PC-3 (cell line): ENCODE data around the gene RAB3B. TPM values are rescaled to one million over a fixed set of nuclear protein-coding genes. Genes with fewer than 3 reads are reported as not detected.

Source experiments
- ATAC-seq: fragments of 200-7000 bp; cut with Tn5 transposase; 2 replicates; pipeline ENCODE4 v1.9.1; 2020; ENCODE audit warnings: mild to moderate bottlenecking, moderate library complexity
- BruUV-seq: library from RNA; stranded (reverse); fragments of 400-500 nt; replicated peaks from 2 replicates; lab custom pipeline; 2021; lab: Mats Ljungman, UMichigan
- CTCF ChIA-PET: fragments of 300-600 bp; sonication (Branson Sonifier 250); formaldehyde crosslinking; loops from one replicate; lab custom pipeline; 2022; ENCODE audit warnings: antibody characterized with exemption; lab: Charles Lee
- POLR2A ChIA-PET: fragments of 300-600 bp; sonication (Branson Sonifier 250); formaldehyde crosslinking; loops from one replicate; lab custom pipeline; 2022; ENCODE audit warnings: antibody characterized with exemption; ENCODE audit not compliant: unreplicated experiment; lab: Charles Lee
- DNase-seq: peaks from one replicate; pipeline ENCODE4 v3.0.0-alpha.2; 2015
- H2AFZ ChIP-seq: fragments of 300-600 bp; sonication (generic); 2 replicates; pipeline ENCODE4 v1.6.0; 2016; ENCODE audit warnings: antibody characterized with exemption, low read length
- H3F3A ChIP-seq: fragments of 300-600 bp; sonication (generic); one replicate; pipeline ENCODE4 v1.6.0; 2017; ENCODE audit warnings: antibody characterized with exemption, low read length, control low read depth, mild to moderate bottlenecking; ENCODE audit not compliant: unreplicated experiment
- H3K27ac ChIP-seq: fragments of 300-600 bp; sonication (generic); 2 replicates; pipeline ENCODE4 v1.5.1; 2016; ENCODE audit warnings: mild to moderate bottlenecking, low read length
- H3K27me3 ChIP-seq: fragments of 300-600 bp; sonication (generic); 2 replicates; pipeline ENCODE4 v1.6.1; 2016; ENCODE audit warnings: low read length, mixed read lengths
- H3K36me3 ChIP-seq: fragments of 300-600 bp; sonication (generic); 2 replicates; pipeline ENCODE4 v1.6.1; 2016; ENCODE audit warnings: low read depth, mixed run types, low read length, mixed read lengths
- H3K4me1 ChIP-seq: fragments of 300-600 bp; sonication (generic); 2 replicates; pipeline ENCODE4 v1.5.1; 2016; ENCODE audit warnings: low read length; ENCODE audit not compliant: insufficient read depth
- H3K4me2 ChIP-seq: fragments of 300-600 bp; sonication (generic); 2 replicates; pipeline ENCODE4 v1.6.0; 2016; ENCODE audit warnings: low read length
- H3K4me3 ChIP-seq: fragments of 300-600 bp; sonication (generic); 2 replicates; pipeline ENCODE4 v1.5.1; 2016; ENCODE audit warnings: mild to moderate bottlenecking, low read length, mixed read lengths
- H3K79me2 ChIP-seq: fragments of 300-600 bp; sonication (generic); 2 replicates; pipeline ENCODE4 v1.6.1; 2017; ENCODE audit warnings: low read length, mixed read lengths
- H3K9ac ChIP-seq: fragments of 300-600 bp; sonication (generic); 2 replicates; pipeline ENCODE4 v1.6.0; 2016; ENCODE audit warnings: mild to moderate bottlenecking, low read length
- H3K9me2 ChIP-seq: fragments of 300-600 bp; sonication (generic); replicated peaks from 2 replicates; pipeline ENCODE4 v1.6.1; 2016; ENCODE audit warnings: mixed run types, low read length, mixed read lengths
- H3K9me3 ChIP-seq: fragments of 300-600 bp; sonication (generic); 2 replicates; pipeline ENCODE4 v1.6.1; 2016; ENCODE audit warnings: low read length, mixed read lengths
- H4K20me1 ChIP-seq: fragments of 300-600 bp; sonication (generic); 2 replicates; pipeline ENCODE4 v1.6.1; 2016; ENCODE audit warnings: low read length, mixed read lengths
- CTCF ChIP-seq: fragments of 300-600 bp; sonication (generic); conservative IDR thresholded peaks from 2 replicates; pipeline ENCODE4 v1.5.1; 2017; ENCODE audit warnings: antibody characterized with exemption, low read depth, mild to moderate bottlenecking, low read length
- EZH2 ChIP-seq: fragments of 300-600 bp; sonication (generic); IDR thresholded peaks from one replicate; pipeline ENCODE4 v1.6.1; 2017; ENCODE audit warnings: antibody characterized with exemption, mild to moderate bottlenecking, low read length; ENCODE audit not compliant: unreplicated experiment
- EZH2phosphoT487 ChIP-seq: fragments of 300-600 bp; sonication (generic); IDR thresholded peaks from 2 replicates; pipeline ENCODE4 v1.6.1; 2018; ENCODE audit warnings: mild to moderate bottlenecking, antibody characterized with exemption, low read length, borderline replicate concordance
- intact Hi-C: fragments of 100-400 bp; cut with micrococcal nuclease; formaldehyde crosslinking; loops from 2 replicates; pipeline ENCODE4 v1.9.0; 2023
- total RNA-seq: library from RNA; depleted of rRNA; stranded (reverse); fragments of >200 nt; gene quantifications from 2 replicates; pipeline ENCODE4 v1.2.3, GENCODE V29; 2014

Gene RAB3B
- total RNA-seq, 1 experiment from 2014 or later, result 4.5 TPM

DNA sequence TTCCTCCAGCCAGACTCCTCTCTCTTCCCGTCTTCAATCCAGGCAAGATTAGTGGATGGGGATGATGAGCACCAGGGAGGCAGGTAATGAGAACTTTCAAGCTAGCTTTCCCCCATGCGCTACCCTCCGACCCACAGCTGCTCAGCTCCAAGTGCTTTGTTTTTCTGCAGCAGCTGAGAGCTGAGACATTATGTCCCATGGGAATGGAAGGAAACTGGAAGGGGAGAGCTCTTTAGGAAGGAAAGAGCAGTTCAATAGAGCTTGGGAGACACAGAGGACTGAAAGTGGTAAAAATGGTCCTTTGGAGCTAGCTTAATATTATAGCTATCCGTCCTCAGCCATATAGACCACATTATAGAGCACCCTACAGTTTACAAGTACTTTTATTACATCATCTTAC lies 39.8 kb downstream of the RAB3B start:
- intact Hi-C loops, result no loop called here
- Histone ChIP-seq H4K20me1 (no peaks in the 10 kb centered on the region), H3K36me3 (no peaks in the 10 kb centered on the region), H3K27ac (no peak overlapping the region), H3K79me2 (no peaks in the 10 kb centered on the region), H3F3A (no peaks in the 10 kb centered on the region), H3K4me1 (no peaks in the 10 kb centered on the region), H3K4me2 (no peak overlapping the region), H3K27me3 (no peaks in the 10 kb centered on the region), H2AFZ (no peak overlapping the region), H3K9ac (no peak overlapping the region), H3K9me3 (no peaks in the 10 kb centered on the region), H3K4me3 (no peak overlapping the region), H3K9me2 (no peaks in the 10 kb centered on the region)
- ATAC-seq (no peak), DNase-seq (no peak)
- ChIA-PET CTCF (no interaction called here), POLR2A (no interaction called here)
- TF ChIP-seq EZH2phosphoT487 (no peak), CTCF (no peak), EZH2 (no peak)
- BruUV-seq, result no TSS peak

DNA sequence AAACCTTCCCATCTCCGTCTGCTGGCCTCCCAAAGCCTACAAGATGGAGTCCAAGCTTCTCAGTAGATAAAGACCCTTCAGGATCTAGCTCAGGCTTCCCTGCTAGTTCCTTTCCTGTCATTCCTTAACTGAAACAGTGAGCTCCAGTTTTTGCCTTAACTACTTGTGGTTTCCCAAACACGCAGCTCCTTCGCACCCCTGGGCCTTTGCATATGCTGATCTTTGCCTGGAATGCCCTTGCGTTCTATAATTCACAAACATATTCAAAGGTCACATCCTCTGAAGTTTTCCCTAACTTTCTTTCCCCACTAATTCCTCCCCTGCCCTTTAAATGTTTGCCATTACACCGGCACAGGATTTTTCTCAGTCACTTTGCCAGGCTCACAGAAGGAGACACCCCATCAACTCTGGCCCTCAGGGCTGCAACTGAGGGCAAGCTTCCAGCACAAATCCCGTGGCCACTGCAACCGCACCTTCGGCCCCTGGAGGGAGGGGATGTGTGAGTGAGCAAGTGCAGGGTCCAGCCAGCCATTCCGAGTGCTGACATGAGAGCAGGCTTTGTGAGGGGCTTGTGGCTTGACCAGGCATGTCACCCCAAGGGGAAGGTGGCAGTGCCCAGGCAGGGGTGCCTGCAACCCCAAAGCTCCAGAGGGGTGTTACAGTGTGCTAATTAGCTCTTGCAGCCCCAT lies 41.3 kb downstream of the RAB3B start:
- no TSS peak for BruUV-seq
- H3K27ac ChIP-seq, result no peak overlapping the region

More for the DNA sequence above, 41.3 kb downstream of the RAB3B start:
- DNase-seq, result no peak
- Histone ChIP-seq H3K9me2 (no peaks in the 10 kb centered on the region), H3K27me3 (no peaks in the 10 kb centered on the region), H3K9ac (no peak overlapping the region), H3K4me2 (no peak overlapping the region), H3K9me3 (no peaks in the 10 kb centered on the region), H3K4me3 (no peak overlapping the region), H3F3A (no peaks in the 10 kb centered on the region), H3K36me3 (no peaks in the 10 kb centered on the region), H3K79me2 (no peaks in the 10 kb centered on the region), H3K4me1 (no peaks in the 10 kb centered on the region), H4K20me1 (no peaks in the 10 kb centered on the region), H2AFZ (no peak overlapping the region)
- ChIA-PET CTCF (no interaction called here), POLR2A (no interaction called here)
- TF ChIP-seq EZH2, result no peak
- no peak for TF ChIP-seq EZH2phosphoT487
- no peak for TF ChIP-seq CTCF
- intact Hi-C loops, result no loop called here
- ATAC-seq, result no peak
